ENCODE data around the gene GIT2.

GIT2 gene

DNA sequence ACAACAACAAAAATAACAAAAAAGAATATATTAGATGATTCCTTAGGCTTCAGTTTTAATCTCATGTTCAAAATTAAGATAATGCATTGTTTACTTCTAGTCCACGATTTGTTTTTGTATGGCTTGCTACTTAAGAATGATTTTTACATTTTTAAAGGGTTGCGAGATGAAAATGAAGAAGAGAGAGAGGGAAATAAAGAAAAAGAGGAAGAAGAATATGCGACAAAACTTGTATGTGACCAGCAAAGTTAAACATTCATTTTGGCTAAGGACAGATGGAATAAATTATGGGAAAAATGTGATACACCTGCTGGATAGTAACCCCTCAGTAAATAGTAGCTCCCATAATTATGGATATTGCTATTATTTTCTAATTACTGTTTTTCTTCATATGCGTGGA is 1.2 kb upstream of the GIT2 start:
- ChIA-PET CTCF (no interaction called here), POLR2A (interaction anchor here (2.4 kb wide), 1 partner anchor 14 kb away, joined by 7 read pairs; no protein-coding TSS in a partner anchor)
- TF ChIP-seq ZNF792 (tag by site-specific recombination; IDR thresholded peaks at IDR 0.05) (no peak), ZNF302 (tag by site-specific recombination; IDR thresholded peaks at IDR 0.05; ENCODE audit: low read depth) (no peak), TRIM28 (IDR thresholded peaks at IDR 0.05; ENCODE audit: borderline replicate concordance, low read length) (no peak)
- no peaks in the 10 kb centered on the region for H3K9me3 ChIP-seq (ENCODE audit: control insufficient read depth, insufficient read depth, low read depth, low read length)
- H3K4me1 ChIP-seq (ENCODE audit: control insufficient read depth, insufficient read depth, low read length): no peaks in the 10 kb centered on the region
- H3K27ac ChIP-seq (ENCODE audit: extremely low read depth, low read depth, low read length): no peak overlapping the region
- no peak overlapping the region for H3K4me3 ChIP-seq (ENCODE audit: low read depth, low read length)
- H3K36me3 ChIP-seq (ENCODE audit: control insufficient read depth in 2 of 2, insufficient read depth in 1 of 2, low read length in 2 of 2): no peaks in the 10 kb centered on the region; a peak in 1 of 3 replicates

DNA sequence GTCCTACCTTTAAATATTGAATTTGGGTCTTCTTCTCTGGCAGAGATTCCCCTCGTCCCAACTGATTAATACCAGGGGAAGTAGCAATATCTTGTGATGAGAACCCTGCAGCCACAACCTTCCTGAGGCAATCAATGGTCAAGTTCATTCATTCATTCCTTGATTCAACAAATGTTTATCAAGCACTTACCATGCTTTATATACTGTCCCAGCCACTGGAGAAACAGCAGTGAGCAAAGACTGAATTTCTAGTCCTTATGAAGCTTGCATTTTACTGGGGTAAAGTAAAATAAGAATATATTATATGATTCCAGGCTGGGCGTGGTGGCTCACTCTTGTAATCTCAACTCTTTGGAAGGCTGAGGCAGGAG is 300 bp upstream of the GIT2 start:
- H3K4me1 ChIP-seq (ENCODE audit: control insufficient read depth, insufficient read depth, low read length): no peaks in the 10 kb centered on the region
- ChIA-PET CTCF (no interaction called here), POLR2A (no interaction called here)

More for the DNA sequence above, 300 bp upstream of the GIT2 start:
- no peaks in the 10 kb centered on the region for H3K9me3 ChIP-seq (ENCODE audit: control insufficient read depth, insufficient read depth, low read depth, low read length)
- H3K36me3 ChIP-seq (ENCODE audit: control insufficient read depth in 2 of 2, insufficient read depth in 1 of 2, low read length in 2 of 2): peaks cover 0 to 4% of the 10 kb centered on the region in 2 experiments; a peak in 2 of 3 replicates
- H3K4me3 ChIP-seq (ENCODE audit: low read depth, low read length): peak overlapping the region; percentile 98; the same call in 1 of the 2 replicates
- TF ChIP-seq ZNF660 (tag by site-specific recombination; IDR thresholded peaks at IDR 0.05) (peak; percentile 85), ZNF302 (tag by site-specific recombination; IDR thresholded peaks at IDR 0.05; ENCODE audit: low read depth) (no peak), SCRT2 (tag by site-specific recombination; IDR thresholded peaks at IDR 0.05) (peak; percentile 28; the same call in 1 of the 2 replicates), ZNF24 (tag by site-specific recombination; IDR thresholded peaks at IDR 0.05) (peak; percentile 98), TRIM28 (IDR thresholded peaks at IDR 0.05; ENCODE audit: borderline replicate concordance, low read length) (no peak), ZNF391 (tag by site-specific recombination; IDR thresholded peaks at IDR 0.05; ENCODE audit: borderline replicate concordance, low read depth) (no peak), ZSCAN16 (tag by site-specific recombination; IDR thresholded peaks at IDR 0.05) (peak; percentile 72; the same call in 1 of the 2 replicates), ZBTB1 (tag by site-specific recombination; IDR thresholded peaks at IDR 0.05) (no peak), ZNF341 (tag by site-specific recombination; IDR thresholded peaks at IDR 0.05; ENCODE audit: low read depth) (no peak), PATZ1 (tag by site-specific recombination; IDR thresholded peaks at IDR 0.05) (no peak), ZNF223 (tag by site-specific recombination; IDR thresholded peaks at IDR 0.05) (no peak), ZBTB44 (tag by site-specific recombination; IDR thresholded peaks at IDR 0.05) (0 out of 2 replicates have a peak, but pooled peaks have one; percentile 16), ZNF670 (tag by site-specific recombination; IDR thresholded peaks at IDR 0.05; ENCODE audit: low read depth) (no peak), ZNF324 (tag by site-specific recombination; IDR thresholded peaks at IDR 0.05) (0 out of 2 replicates have a peak, but pooled peaks have one; percentile 13), ZBTB17 (tag by site-specific recombination; IDR thresholded peaks at IDR 0.05) (0 out of 2 replicates have a peak, but pooled peaks have one; percentile 3)
- TF ChIP-seq, protein P1, sequence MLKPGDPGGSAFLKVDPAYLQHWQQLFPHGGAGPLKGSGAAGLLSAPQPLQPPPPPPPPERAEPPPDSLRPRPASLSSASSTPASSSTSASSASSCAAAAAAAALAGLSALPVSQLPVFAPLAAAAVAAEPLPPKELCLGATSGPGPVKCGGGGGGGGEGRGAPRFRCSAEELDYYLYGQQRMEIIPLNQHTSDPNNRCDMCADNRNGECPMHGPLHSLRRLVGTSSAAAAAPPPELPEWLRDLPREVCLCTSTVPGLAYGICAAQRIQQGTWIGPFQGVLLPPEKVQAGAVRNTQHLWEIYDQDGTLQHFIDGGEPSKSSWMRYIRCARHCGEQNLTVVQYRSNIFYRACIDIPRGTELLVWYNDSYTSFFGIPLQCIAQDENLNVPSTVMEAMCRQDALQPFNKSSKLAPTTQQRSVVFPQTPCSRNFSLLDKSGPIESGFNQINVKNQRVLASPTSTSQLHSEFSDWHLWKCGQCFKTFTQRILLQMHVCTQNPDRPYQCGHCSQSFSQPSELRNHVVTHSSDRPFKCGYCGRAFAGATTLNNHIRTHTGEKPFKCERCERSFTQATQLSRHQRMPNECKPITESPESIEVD (tag by site-specific recombination; IDR thresholded peaks at IDR 0.05): no peak
- TF ChIP-seq, protein P2, sequence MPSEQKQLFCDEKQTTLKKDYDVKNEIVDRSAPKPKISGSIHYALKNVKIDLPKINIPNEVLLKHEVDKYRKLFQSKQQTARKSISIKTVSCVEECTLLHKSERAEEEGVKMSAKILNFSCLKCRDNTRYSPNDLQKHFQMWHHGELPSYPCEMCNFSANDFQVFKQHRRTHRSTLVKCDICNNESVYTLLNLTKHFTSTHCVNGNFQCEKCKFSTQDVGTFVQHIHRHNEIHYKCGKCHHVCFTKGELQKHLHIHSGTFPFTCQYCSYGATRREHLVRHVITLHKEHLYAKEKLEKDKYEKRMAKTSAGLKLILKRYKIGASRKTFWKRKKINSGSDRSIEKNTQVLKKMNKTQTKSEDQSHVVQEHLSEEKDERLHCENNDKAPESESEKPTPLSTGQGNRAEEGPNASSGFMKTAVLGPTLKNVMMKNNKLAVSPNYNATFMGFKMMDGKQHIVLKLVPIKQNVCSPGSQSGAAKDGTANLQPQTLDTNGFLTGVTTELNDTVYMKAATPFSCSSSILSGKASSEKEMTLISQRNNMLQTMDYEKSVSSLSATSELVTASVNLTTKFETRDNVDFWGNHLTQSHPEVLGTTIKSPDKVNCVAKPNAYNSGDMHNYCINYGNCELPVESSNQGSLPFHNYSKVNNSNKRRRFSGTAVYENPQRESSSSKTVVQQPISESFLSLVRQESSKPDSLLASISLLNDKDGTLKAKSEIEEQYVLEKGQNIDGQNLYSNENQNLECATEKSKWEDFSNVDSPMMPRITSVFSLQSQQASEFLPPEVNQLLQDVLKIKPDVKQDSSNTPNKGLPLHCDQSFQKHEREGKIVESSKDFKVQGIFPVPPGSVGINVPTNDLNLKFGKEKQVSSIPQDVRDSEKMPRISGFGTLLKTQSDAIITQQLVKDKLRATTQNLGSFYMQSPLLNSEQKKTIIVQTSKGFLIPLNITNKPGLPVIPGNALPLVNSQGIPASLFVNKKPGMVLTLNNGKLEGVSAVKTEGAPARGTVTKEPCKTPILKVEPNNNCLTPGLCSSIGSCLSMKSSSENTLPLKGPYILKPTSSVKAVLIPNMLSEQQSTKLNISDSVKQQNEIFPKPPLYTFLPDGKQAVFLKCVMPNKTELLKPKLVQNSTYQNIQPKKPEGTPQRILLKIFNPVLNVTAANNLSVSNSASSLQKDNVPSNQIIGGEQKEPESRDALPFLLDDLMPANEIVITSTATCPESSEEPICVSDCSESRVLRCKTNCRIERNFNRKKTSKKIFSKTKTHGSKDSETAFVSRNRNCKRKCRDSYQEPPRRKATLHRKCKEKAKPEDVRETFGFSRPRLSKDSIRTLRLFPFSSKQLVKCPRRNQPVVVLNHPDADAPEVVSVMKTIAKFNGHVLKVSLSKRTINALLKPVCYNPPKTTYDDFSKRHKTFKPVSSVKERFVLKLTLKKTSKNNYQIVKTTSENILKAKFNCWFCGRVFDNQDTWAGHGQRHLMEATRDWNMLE (tag by site-specific recombination; conservative IDR thresholded peaks at IDR 0.05; ENCODE audit: low read depth): peak; percentile 46; the same call in 1 of the 2 replicates
- no peak overlapping the region for H3K27ac ChIP-seq (ENCODE audit: extremely low read depth, low read depth, low read length)
